DLD1 (cell line): Measurements from ENCODE around the gene PLS3.

Experiments
- in situ Hi-C: cut with HindIII; loops from 2 replicates; pipeline ENCODE4 v1.10.0; 2017; ENCODE audit warnings: low sequenced_read_pairs

Gene PLS3

DNA sequence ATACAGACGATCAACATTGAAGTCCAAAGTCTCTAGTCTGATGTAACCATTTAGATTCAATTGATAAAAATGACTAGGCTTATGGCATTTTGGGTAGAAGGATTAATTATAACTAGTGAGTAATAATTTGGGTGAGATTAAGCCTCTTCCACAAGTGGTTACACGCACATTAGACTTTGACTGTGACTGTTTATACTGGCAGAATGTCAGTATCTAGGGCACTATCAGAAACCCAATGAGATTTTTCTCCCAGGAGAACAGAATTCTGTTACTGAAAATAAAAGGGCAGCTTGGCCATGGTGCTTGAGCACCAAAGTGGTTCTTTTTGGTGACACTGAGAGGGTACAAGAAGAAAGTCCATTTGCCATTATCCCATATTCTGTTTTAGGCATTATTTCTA lies 3.3 kb downstream of the PLS3 start:
- in situ Hi-C loops = no loop called here

DNA sequence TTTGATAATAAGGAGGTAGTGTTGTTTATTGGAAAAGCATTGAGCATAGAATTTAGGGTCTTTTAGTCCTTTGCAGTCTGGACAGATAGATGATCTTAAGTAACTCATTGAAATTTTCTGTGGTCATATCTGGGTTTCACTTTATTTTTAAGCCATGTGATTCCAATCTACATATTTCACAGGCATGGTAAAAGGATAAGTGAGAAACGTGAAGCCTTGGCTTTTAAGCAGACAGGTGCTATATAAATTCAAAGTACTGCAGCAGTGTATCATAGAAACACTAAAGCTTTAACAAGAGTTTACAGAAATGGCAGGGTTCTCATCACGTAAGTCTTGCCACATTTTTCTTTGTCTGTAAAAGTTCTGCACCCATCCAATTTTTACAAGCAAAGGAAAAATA lies 4.9 kb downstream of the PLS3 start:
- in situ Hi-C loops = no loop called here

DNA sequence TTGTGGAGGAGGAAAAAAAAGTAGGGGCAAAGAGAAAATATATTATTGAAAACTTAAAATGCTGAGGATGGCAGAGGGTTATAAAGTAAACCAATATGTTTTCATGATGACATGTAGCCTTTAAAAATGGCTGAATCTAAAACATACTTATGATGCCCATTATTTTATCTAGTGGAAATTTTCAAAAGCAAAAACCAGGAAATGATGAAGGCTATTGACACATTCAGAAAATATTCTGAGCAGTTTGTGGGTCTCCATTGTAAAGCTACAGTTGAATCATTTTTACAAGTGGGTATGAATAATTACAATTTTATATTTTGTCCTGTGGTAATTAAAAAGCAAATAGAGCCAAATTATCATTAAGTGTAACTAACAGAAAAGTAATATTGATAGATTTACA lies 10.7 kb downstream of the PLS3 start:
- in situ Hi-C loops = no loop called here

DNA sequence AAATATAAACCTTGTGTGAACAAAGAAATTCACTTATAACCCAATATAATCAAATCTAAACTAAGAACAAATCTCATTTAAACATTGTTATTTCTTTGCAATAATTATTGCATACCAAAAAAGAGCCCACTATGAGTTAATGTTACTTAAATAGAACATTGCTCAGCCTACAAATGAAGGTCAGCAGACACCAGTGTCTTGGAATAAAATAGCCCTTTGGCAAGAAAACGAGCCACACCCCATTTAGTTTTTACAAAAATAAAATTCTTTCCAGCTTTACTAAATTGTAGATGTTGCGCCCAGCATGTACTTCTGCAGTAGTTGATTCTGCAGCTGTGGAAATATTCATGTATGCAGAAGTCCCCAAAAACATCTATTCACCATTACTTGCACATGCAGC lies 12.2 kb downstream of the PLS3 start:
- in situ Hi-C loops = no loop called here

DNA sequence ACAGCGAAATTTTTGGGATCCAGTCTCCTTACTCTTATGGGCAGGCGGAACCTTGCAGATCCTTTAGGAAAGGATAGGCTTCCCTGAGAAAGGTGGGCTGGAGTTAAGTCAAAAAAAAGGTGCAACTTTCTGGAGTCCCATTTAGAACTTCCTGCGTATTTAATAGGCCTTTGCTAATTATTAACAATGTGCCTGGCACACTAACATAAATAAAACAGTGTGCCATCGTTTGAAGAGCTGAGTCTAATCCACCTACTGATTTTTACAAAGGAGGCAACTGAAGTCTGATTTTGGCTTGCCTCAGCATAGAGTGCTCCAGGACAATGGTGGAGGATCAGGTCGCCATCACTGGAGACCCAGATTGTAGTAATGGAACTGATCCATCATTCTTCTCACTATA lies 15.7 kb downstream of the PLS3 start:
- in situ Hi-C loops = no loop called here

DNA sequence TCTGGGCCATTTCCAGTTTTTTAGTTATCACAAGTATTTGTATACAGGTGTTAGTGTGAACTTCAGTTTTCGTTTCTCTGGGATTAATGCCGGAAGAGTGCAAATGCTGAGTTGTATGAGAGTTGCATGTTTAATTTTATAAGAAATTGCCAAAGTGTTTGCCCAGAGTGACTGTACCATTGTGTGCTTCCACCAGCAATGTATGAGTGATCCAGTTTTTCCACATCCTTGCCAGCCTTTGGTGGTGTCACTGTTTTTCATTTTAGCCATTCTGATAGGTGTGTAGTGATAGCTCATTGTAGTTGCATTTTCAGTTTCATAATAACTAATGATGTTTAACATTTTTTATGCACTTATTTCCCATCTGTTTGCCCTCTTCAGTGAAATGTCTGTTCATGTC lies 18.4 kb downstream of the PLS3 start:
- in situ Hi-C loops = no loop called here

DNA sequence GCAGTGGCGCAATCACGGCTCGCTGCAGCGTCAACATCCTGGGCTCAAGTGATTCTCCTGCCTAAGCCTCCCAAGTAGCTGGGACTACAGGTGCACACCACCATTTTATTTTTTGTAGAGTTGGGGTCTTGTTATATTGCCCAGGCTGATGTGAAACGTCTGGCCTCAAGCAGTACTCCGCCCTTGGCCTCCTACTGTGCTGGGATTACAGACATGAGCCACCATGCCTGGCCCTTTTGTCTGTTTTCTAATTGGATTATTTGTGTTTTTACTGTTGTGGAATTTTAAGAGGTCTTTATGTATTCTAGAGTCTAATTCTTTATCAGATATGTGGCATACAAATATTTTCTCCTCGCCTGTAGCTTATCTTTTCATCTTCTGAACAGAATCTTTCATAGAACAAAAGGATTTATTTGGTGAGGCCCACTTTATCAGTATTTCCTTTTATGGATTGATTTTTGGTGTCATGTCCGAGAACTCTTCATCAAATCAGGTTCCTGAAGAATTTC lies 18.9 kb downstream of the PLS3 start:
- in situ Hi-C loops = no loop called here

DNA sequence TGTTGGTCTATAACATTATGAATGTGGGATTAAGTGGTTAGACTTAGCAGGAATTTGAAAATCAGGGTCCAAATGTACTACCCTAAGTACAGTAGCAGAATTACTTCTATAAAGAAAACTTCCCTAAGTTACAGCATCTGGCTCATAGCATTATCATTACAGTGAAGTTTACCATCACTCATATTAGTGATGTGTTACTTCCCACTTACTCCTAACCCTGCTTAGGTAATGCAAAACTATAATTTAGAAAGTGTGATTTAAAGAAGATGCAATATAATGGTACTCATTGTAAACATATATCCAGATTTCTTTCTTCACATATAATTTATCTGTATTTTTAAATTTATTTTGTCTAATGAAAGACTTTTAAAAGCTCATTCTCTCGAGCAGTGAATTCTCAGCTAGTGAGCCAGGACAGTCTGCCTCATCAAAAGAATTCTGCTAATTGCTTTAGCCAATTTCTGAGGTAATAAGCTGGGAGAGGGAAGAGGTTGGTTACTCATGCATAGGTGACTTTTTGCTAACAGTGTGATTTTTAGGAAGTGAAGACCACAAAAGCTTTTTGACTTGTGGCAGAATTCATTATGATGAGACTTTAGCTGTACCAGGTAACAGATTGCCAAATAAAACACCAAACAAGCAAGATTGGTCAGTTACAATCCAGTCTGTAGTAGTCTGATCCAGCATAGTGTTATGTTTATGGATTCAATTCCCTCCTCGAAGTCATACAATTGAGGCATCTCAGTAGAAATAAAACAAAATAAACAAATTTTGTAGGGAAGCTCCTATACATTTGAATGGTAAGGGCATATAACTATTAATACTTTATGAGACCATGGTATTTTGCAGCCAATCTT lies 21.0 kb downstream of the PLS3 start:
- in situ Hi-C loops = no loop called here

DNA sequence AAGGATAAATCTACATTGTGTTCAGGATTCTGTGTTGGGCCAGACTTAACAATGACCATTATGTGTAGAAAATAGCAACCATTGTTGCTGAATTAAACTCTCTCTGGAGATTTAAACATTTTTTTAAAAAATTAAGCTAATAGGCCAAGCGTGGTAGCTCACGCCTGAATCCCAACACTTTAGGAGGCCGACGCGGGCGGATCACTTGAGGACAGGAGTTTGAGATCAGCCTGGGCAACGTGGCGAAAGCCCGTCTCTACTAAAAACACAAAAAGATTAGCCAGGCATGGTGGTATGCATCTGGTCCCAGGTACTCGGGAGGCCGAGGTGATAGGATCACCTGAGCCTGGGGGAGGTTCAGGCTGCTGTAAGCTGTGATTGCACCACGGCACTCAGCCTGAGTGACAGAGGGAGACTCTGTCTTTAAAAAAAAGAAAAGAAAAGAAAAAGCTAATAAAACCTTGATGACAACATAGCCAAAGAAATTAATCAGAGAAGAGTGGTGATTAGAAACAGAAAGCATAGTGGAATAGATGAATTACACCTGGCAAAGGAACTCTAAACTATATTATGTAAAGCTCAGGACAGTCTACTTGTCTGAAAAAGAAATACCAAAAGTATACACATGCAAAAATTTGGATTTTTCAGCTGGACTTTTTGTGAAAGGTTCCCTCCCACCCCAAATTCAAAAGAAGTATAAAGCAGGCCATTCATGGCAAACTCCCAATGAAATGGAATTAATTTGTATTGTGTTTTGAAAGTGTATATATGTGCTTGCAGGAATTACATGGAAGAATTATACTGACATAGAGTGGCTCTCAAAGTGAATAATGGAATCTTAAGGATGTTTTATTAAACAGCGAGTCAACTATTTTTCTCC lies 21.9 kb downstream of the PLS3 start:
- in situ Hi-C loops = no loop called here

DNA sequence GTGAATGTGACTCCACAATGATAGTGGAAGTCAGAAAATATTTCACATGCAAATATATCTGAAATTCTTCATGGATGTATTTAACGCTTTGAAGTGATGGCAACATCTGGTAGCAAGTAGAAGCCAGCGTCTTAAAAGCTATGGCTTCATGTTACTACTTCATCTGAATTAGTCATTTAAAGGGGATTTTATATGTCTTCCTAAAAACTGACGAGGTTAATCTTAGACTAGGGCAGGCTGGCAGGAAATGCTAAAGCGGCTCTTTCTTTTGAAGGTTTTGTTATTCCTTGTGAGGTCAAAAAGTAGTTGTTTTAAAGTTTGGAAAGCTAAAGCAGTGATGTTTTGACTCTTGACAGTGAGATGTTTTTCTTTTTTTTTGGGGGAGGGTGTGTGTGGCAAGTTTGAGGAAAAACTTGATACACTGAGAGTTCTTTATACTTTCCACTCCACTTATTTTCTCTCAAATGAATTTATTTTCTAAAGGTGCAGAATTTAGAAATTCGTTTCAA lies 22.6 kb downstream of the PLS3 start:
- in situ Hi-C loops = no loop called here

DNA sequence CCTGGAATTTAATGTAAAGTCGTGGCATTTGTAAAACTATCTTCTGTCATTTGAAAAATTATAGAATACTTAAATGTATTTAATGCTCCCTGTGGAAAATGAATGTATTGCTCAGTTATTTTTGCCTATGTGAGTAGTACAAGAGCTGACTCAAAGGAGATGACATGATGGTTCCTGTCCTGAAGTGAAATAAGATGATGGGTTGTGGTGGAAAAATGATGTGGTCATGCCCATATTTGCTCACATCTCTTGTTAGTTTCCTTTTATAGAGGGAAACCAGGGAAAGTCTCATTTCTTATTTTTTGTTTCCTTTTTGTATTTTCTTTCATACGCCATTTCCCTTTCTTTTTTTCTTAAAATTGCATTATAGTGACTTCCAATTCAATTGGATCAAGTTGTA lies 23.7 kb downstream of the PLS3 start:
- in situ Hi-C loops = no loop called here

DNA sequence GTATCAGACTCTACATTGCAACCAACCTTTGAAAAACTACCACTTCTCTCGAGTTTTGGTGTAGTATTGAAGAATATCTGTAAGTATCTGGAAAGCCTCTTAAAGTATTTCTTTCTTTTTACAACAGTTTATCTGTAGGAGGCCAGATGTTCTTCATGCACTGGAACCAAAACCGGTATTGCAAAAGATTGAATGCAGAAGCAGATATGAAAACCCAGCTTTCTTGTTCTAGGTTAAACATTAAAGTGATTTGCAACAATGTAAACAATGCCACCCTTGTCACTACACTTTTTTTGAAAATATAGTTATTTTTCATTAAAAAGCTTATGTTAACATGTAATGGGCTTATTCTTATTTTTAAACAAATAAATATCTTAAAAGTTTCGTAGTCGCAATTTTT lies 27.2 kb downstream of the PLS3 start:
- in situ Hi-C loops = no loop called here

DNA sequence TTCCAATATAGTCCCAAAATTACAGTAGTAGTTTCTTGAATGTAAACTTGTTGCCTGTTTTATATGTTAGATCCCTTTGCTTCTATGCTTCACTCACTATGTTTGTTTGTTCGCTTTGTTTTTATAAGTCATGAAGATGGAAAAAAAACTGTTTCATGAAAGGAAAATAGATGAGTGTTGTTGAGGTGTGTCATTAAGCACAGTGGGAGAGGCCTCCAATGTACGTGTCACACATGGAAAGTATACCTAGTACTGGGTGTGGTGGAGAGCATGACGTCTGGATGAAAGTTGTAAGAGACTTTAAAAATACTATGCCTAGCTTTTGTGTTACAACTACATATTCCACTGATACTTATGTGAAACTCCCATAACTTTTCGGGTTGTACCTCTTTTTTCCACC lies 28.4 kb downstream of the PLS3 start:
- in situ Hi-C loops = no loop called here

DNA sequence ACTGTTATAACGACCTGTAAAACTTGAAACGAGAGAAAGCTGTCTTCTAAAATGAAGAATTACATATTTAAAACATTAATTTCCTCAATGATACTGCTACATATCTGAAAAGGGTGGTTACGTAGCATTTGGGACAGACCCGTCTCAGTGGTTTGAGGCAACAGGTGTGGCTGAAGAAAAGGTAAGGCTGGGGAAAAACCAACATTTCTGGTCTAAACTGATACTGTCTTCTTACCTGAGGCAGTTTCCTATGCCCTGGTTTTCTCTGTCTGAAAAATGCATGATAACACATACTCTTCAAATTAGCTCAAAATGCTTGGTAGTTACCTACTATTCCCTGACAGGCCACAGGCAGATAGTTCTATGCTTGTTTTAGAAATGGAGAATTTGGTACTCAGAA lies 30.4 kb downstream of the PLS3 start:
- in situ Hi-C loops = no loop called here

DNA sequence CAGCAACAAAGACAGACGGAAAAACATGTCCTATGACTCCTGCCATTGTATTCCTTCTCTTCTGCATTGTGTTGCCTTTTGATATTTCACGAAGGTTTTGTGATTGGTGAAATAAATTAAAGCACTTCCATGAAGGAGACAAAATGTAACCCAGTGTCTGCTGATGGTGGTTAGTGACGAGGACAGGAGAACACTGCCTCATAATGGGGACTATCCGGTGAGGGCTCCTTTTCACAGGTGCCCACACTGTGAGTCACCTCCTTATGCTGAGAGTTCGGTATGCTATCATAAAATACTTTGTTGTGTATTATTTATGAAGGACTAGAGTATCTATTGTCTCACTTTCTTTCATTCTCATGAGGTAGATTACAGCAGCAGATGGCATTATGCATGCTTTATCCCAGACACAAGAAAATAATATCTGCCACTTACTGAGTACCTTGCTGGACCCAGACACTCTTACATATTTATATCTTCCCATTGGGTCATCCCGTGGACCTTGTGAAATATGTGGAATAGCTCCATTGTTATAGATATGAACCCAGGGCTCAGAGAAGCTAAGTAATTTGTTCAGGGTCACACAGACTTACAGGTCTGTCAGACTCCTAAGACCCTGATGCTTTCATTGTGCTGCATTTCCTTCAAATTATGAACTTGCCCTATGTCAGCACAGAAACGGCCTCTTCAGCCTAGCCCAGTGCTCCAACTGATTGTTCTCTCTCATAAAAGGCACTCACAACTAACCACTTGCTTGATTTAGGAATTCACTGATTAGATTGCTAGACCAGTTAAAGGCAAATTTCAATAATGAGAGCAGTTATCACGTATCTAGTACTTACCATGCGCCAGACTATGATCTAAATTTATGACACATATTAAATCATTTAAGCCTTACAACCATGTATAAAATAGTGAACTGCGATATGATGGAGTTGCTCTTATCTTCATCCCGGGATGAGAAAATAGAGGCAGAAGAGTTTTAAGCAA lies 31.2 kb downstream of the PLS3 start:
- in situ Hi-C loops = no loop called here

DNA sequence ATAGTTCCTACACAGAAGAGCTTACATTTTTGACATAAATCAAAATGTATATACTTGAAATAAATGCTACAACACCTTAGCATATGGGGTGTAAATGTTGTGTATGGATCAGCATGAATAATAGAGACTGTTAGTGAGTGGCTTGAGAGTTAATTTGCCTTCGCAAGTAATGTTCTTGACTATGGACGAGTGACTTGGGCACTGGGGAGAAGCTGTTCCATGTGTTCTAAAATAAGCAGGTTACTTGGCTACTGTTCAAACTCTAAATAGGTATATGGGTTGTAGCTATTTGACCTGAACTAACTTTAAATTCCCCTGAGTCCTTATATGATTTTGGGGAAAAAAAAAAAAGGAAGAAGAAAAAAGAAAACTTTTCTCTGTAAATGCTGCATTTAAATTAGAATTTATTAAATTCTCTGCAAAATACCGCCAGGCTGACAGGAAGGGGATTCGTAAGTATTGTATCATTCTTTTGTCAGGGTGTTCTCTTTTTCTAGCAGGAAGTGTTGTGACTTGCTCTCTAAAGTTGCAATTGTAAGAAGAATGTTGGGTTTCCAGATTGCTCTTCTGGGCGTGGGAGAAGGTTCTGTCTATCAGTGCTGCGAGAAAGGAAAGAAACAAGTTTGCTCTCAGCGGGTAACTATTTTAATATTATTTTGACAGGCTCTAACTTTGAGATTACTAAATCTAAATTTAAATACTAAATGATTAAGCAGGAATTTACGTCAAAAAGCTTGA lies 32.2 kb downstream of the PLS3 start:
- in situ Hi-C loops = no loop called here

DNA sequence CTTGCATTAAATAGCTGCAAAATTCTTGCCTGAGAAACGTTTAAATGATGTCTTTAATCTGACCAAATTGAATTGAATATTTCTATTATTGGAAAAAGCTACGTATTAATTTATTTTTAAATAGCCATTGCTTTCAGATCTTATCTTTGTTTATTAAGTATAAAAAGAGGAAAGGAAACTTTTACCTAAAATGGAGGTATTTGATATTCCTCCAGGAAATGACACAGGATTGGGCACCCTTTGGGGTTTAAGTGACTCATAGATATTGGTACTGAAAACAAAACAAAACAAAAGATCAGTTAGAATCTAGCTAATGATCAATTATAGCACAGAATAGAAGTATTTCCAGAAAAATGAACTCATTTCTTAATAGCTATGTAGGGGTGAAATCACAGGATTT lies 34.1 kb downstream of the PLS3 start:
- in situ Hi-C loops = no loop called here

DNA sequence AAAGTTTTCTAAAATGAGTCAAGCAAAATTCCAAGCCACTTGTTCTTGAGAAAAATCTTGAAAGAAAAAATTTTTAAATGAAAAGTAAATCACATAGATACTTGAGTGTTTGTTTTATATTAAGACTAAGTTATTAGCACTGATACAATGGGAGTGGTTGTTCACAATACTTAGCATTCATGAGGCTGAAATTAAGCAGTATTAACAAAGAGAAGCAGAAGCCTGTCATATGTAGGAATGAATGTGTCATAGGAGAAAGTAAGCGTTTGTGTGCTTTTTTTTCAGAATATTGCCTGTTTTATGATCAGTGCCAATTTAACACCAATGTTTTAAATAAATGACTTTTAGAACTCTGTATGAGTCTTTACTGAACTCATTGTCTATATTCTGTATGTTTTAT lies 37.6 kb downstream of the PLS3 start:
- in situ Hi-C loops = no loop called here

DNA sequence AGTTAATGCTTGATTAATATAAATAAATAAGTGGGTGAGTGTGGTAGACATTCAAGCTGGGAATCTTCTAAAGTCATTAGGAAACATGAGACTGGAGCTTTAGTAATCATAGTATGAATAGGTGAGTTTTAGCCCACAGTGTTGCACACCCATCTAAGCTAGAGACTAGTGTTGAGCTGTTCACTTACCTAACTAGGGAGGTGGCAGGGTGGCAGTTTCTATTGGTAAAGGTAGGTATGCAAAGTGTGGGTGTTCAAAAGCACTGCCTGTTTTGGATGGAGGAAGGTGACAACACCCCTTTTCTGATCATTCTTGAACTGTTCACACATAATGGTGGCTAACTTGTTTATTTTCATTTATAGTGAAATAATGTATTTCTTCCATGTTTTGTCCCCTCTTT lies 41.3 kb downstream of the PLS3 start:
- in situ Hi-C loops = no loop called here
